ENCODE data around the gene SVIL.

SVIL gene

DNA sequence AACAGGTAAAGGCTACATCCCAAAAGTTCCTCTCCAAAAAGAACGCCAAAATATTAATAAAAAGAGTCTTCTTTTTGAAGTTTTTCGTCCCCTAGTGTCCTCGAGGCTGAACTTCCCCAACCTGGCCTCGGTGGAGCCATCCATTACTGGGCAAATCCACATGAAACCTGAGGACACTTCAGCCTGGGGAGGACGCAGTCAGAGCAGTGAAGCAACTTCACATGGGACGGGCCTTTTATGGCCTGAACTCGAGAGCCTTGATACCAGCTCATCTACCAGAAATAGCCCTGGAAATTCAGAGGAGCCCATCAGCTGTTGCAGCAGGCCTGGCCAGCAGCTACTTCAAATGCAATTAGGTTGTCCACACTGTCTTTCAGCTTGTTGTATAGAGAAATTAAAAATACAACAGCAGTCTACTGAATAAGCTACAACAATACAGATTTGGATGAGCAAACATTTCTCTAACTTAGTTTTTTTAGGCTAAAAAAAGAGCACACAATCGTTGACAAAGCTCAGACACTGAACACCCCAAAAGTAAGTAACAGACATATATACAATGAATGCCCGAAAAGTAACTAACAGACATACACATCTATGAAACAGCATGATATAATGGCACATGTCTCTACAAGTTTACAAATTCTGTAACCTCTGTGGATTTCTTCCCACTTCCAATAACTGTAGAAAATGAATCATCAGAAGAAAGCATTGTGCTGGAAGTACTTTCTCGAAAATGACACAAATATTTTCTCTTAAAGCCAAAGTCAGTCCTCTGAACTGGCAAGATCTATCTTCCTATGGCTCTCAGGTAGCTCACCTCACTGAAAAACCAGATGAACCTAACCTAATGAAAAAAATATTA lies at the start of gene SVIL:
SVIL (minus strand) TSS at position 208 of the 862 bp plus-strand sequence. CDS start 79,913 bp downstream, outside the sequence.
- no peak for FAIRE-seq

- FAIRE-seq = no peak
These were observed 47.1 kb upstream of the SVIL start for GRCh38 chr10:29681676-29682448.

DNA sequence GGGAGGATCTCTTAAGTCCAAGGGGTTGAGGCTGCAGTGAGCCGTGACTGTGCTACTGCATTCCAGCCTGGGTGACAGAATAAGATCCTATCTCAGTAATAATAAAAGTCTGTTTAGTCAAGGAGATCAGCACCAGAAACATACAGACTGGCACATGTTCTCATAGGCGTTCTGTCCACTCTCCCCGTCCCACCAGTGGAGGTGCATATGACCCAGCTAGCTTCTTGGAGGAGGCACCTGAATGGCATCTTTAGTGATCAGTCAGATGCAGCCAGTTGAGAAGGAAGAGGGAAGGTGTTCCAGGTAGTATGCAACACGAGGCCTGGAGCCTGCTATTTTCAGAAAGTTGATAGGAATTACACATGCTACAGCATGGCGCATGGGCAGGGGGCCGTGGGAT lies 45.3 kb upstream of the SVIL start:
- FAIRE-seq = no peak

DNA sequence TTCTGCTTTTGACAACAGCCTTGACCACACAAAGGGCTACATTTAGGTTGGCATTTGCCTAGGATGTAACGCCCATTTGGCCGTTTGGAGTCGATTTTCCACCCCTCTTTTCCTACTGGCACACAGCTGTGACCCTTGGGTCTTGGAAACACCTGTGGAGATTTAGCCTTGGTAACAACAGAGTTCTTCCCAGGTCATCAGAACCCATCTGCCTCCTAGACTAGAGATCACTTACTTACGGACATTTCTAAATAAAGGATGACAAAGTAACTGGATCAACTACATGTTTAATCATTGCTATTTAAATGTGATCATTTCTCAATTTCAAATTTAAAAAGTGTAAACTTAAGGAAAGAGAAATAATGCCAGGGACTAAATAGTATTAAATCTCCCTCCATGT lies 42.0 kb upstream of the SVIL start:
- no peak for FAIRE-seq

DNA sequence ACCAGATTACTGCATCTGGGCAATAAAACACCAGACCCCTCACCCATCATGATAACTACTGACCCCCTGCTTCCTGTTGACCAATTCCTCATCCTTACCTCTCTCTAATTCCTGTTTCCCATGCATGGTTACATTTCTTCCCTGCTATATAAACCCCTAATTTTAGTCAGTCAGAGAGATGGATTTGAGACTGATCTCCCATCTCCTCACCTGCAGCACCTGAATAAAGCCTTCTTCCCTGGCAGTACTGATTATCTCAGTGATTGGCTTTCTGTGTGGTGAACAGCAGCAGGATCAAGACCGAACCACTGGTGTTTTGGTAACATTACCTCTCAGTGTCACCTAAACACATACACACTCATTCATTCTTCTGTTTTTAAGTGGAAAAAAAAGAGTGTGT lies 41.2 kb upstream of the SVIL start:
- no peak for FAIRE-seq

- FAIRE-seq = no peak
These were observed 37.2 kb upstream of the SVIL start for GRCh38 chr10:29671968-29672367.

GRCh38 chr10:29671228-29671780 lies 36.5 kb upstream of the SVIL start:
- FAIRE-seq = no peak

DNA sequence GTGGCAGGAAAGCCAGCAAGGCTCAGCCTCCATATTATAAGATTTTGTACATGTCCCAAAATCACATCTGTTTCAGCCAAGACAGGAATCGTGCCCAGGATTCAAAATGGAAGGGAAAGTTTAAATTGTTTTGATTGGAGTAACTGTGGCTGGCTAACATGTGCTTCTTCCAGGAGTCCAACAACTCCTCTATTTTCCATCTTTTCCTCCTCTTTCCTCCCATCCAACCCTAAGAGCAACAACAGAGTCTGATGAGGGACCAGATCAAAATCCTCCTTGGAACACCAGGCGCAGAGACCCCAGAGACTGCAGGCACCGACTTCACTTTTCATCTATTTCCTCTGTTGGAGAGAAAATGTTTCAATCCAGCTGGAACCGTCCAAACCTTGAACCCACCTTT lies 36.0 kb upstream of the SVIL start:
- FAIRE-seq = no peak

DNA sequence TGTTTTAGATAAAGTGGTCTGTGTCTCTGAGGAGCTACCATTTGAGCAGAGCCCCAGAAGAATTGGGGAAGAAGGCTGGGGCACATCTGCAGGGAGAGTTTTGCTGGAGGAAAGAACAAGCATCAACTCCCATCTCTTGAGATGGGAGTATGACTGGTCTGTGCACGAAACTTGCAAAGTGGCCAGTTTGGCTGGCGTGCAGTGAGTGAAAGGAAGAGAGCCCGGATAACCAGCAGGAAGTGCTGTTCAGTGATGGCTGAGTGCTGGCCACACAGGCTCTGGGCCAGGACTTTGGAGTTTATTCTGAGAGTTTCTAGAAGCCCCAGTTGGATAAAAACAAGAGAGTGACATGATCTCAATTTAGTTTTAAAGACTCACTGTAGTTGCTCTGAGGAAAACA lies 34.4 kb upstream of the SVIL start:
- no peak for FAIRE-seq

- no peak for FAIRE-seq
These were observed 33.9 kb upstream of the SVIL start for GRCh38 chr10:29668628-29669027.

GRCh38 chr10:29667191-29667590 lies 32.4 kb upstream of the SVIL start:
- no peak for FAIRE-seq

- FAIRE-seq = no peak
These were observed 31.4 kb upstream of the SVIL start for GRCh38 chr10:29666201-29666600.

DNA sequence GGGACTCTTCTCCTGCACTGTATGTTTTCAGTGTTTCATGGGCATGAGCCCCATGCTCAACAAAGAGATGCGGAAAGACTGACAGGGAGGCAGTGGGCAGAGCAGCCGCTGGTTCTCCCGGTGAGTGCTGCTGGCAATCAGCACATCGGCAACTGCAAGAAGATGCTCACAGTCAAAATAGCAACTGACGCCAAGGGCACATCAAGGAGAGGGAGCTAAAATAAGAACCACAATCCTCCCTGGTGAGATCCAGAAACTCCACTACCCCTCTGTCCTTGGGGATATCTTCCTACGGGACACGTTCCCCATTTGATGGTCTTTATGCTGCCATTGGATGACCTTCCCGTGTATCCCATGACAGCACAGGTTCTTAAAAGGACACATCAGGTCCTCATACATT lies 28.9 kb upstream of the SVIL start:
- no peak for FAIRE-seq

GRCh38 chr10:29658984-29659965 lies 24.5 kb upstream of the SVIL start:
- no peak for FAIRE-seq

DNA sequence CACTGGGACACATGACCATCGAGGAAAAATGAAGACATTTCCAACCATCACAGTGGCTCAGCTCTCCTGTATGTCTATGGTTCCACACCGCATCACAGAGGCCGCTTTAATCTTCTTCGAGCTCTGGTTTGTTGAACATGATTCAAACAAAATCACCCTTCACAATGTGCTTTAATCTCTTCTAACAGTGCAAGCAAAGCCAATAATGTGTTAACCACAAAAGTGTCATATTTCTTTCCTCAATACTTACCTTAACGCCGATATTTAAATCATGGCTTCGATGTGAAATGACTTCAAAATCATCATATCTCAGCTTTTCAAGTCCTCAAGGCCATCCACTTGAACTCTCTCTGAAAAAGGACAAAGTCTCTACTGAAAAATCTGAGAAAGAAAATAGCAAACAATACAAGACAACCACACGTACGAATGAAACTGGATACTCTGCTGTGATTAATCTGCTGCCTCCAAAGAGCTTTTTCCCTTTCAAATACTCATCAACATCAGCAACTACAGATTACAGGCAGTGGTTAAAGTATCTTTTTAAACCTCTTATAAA lies 23.0 kb upstream of the SVIL start:
- no peak for FAIRE-seq

GRCh38 chr10:29656451-29656992 lies 21.8 kb upstream of the SVIL start:
- FAIRE-seq = no peak

- FAIRE-seq = no peak
These were observed 17.4 kb upstream of the SVIL start for GRCh38 chr10:29652192-29652591.

- FAIRE-seq = no peak
These were observed 17.0 kb upstream of the SVIL start for GRCh38 chr10:29651767-29652166.

- FAIRE-seq = no peak
These were observed 15.8 kb upstream of the SVIL start for GRCh38 chr10:29650552-29650944.

GRCh38 chr10:29649561-29650551 lies 15.1 kb upstream of the SVIL start:
- no peak for FAIRE-seq

DNA sequence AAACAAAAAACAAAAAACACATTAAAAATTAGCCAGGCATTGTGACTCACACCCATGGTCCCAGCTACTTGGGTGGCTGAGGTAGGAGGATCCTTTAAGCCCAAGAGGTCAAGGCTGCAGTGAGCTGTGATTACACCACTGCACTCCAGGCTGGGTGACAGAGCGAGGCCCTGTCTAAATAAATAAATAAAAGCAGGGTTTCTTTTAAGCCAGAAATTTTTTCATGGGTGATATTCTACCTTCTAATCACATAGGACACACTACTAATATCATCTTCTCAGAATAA lies 14.2 kb upstream of the SVIL start:
- no peak for FAIRE-seq
